NCI-H146 treated with DMSO at 0.1 percent for 48 hours (cell line): Measurements from ENCODE around the gene DKK3.

ENCODE experiments used
- DNase-seq: peaks from one replicate; lab custom pipeline; 2025; ENCODE audit not compliant: unreplicated experiment; lab: John Stamatoyannopoulos, UW

The DKK3 gene

GRCh38 chr11:12005476-12005875 is 3.0 kb downstream of the DKK3 start:
- no peak for DNase-seq

- DNase-seq = no peak
Measured at GRCh38 chr11:12005061-12005460, 3.4 kb downstream of the DKK3 start.

GRCh38 chr11:12003815-12004214 is 4.6 kb downstream of the DKK3 start:
- no peak for DNase-seq

GRCh38 chr11:12003336-12003735 is 5.1 kb downstream of the DKK3 start:
- DNase-seq = no peak

- DNase-seq = peak; percentile 72
Measured at GRCh38 chr11:12001186-12001585, 7.2 kb downstream of the DKK3 start.

- DNase-seq = no peak
Measured at GRCh38 chr11:11998091-11998781, 10.2 kb downstream of the DKK3 start.

- DNase-seq = no peak
Measured at GRCh38 chr11:11997049-11997322, 11.4 kb downstream of the DKK3 start.

- no peak for DNase-seq
Measured at GRCh38 chr11:11996321-11997048, 11.9 kb downstream of the DKK3 start.

GRCh38 chr11:11995601-11996000 is 12.8 kb downstream of the DKK3 start:
- DNase-seq = no peak

- no peak for DNase-seq
Measured at GRCh38 chr11:11993839-11994238, 14.6 kb downstream of the DKK3 start.

GRCh38 chr11:11992257-11993212 is 15.9 kb downstream of the DKK3 start:
- no peak for DNase-seq

- no peak for DNase-seq
Measured at GRCh38 chr11:11989774-11990744, 18.4 kb downstream of the DKK3 start.

GRCh38 chr11:11988681-11989261 is 19.7 kb downstream of the DKK3 start:
- no peak for DNase-seq

- DNase-seq = no peak
Measured at GRCh38 chr11:11988099-11988651, 20.3 kb downstream of the DKK3 start.

GRCh38 chr11:11987503-11988022 is 20.9 kb downstream of the DKK3 start:
- DNase-seq = no peak

GRCh38 chr11:11985954-11986949 is 22.2 kb downstream of the DKK3 start:
- DNase-seq = no peak

GRCh38 chr11:11985016-11985715 is 23.3 kb downstream of the DKK3 start:
- no peak for DNase-seq

GRCh38 chr11:11984563-11984962 is 23.9 kb downstream of the DKK3 start:
- DNase-seq = no peak
